Measurements from ENCODE around the gene FBXW4.
"Not testable (repeated sequence)": the region's sequence is repeated elsewhere in the genome, so short reads cannot be mapped to it uniquely, and the experiment has no call there.

FBXW4 gene

DNA sequence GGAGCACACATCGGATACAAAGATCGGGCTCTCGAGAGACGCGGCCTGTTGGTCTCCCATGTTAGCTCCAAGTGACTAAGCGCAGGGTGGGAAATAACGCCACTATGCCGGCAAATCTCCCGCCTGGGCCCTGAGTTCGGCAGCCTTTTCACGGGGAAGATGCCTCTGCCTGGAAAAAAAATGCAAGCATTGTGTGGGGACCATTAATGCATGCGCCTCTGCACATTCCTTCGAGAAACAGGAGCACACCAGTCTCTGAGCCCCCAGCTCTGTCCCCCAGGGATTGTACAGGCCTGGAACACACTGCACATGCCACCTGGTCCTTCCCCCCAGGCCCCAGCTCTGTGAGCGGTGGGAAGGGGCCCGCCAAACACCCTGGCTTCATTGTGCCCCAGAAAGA lies 44.1 kb downstream of the FBXW4 start:
- DNase-seq = no peak

DNA sequence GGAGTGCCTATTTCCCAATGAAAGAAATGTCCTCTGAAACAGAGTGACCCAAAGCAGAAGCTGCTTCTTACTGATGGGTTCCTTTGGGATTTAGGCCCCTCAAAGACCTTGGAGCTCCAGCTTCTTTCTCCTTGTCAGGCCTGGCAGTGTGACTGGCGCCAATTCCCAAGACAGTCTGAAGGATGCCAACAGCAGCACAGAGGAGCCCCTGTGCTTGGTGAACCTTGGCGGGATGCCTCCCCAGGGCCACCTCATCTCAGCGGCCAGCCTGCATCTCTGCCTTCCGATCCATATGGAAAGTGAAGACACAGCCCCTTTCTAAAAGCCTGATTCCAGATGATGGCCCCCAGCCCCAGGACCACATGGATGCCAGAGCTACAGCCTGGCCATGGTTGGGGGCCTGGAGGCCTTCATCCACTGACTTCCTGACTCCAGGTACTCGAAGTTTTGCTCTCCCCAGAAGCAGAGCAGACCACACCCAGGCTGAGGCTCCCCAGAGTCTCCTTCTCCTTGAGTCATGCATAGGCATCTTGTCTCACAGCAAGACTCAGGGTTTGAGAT lies 45.4 kb downstream of the FBXW4 start:
- no peak for DNase-seq

DNA sequence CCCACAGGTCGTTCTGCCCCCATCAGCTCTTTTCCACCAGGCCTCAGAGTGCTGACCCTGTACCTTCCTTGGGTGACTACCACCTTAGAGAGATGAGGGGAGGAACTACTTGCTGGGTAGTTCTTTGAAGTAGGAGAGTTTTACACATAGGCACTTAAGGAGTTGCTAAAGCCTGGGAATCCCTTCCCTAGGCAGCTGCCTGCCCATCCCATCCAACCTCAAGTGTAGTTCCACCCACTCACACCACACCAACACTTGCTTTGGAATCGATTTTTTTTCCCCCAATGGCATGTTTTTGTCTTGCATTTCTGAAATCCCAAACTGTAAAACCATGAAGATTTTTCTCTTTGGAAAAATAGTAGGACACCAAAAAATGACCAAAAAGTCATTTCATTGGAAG lies 47.7 kb downstream of the FBXW4 start:
- DNase-seq = no peak

DNA sequence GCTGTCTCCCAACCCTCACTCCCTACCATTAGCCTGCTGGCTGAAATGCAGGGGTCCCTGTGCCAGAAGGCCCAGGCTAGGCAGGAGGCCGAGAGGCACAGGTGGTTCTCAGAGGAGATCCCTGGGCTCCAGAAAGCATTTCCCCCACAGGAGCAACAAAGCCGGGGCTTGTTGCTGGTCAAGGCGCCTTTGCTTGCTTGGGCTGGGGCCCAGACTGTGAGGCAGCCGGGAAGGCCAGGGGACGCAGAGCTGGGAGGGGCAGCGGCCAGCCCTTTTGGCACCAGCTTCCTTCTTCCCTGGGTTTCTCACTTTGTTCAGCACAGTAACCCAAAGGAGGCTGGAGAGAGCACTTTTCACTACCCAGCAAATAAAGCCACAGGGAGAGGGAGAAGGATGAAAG lies 48.6 kb downstream of the FBXW4 start:
- no peak for DNase-seq

DNA sequence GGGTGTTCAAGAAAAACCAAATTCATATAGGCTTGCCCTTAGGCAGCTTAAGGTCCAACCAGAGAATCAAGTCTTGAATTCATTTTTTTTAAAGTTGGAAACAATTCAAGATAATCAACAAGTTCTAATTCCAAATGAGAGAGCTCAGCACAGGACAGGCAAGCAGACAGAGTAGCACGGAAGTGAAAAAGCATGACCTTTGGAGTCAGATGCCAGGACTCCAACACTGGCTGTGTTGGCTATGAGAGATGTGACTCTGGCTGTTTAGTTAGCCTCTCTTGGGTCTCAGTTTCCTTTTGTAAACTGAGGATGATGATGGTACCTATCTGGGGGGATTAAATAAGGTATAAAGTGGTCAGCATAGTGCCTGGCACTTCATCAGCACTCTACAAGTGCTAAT lies 49.3 kb downstream of the FBXW4 start:
- no peak for DNase-seq

DNA sequence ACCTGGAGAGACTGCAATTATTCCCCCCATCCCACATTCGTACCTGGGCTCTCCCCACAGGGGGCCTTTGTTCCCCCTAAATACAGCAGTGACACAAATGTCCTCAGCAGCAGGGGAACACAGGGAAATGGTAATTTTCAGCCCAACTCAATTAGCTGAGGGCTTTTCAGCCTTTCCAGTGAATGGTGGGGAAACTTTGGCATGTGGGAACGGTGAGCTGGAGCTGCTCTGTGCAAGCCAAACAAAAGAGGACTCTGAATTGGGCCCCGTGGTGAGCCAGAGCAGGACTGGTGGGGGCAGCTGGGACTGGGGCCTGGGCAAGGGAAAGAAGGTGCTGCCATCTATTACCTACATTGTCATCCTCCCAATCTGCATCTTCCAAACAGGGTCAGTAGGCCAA lies 51.0 kb downstream of the FBXW4 start:
- no peak for DNase-seq

DNA sequence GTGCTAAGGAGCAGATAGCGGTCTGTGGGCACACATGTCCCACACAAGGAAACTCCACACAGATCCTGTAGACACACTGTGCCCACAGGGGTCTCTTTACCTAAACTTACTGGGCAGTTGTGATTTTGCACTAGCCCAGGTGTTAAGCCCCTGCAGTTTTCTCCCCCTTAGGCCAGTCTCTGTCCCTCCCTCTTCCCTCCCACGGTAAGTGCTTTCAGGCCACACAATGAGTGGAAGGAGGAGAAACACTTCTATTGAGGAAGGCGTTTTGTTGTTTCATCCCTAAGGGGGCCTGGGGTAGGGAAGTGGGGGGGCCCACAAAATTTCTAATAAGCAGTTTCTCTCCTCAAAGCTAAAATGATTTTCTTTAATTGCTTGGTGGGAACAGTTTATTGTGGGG lies 51.4 kb downstream of the FBXW4 start:
- DNase-seq = no peak

DNA sequence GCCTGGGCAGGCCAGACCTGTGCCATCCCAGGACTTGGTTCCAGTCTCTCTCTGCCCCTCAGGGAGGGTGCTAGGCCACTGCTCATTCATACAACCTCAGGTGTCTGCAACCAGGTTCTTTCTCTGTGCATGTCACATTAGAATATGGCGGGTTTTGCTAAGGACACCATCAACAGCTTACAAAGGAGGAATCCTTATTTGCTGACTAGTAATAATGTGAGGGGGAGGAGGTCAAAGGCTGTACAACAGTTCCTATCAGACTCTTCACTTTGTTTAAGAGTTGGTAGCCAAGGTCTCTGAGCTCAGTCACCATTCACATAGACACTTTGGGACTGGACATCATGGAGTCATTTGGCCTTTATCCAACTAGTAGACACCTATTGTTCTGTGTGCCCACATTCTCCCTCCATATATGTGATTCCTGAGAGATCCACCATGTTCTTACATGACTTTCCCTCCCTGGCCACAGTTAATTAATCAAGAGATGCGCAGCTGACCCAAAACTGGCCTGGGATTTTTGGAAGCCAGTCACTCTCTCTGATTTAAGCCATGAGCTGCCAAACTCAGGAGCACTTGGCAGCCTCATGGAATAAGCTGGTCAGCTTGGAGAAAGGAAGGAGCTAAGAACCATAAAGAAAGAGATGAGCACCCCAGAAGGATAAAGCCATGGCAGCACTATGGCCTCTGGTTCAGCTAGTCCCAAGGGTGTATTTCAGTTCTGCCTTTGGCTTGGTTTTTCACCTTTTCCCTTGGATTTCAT lies 55.6 kb downstream of the FBXW4 start:
- DNase-seq = no peak

DNA sequence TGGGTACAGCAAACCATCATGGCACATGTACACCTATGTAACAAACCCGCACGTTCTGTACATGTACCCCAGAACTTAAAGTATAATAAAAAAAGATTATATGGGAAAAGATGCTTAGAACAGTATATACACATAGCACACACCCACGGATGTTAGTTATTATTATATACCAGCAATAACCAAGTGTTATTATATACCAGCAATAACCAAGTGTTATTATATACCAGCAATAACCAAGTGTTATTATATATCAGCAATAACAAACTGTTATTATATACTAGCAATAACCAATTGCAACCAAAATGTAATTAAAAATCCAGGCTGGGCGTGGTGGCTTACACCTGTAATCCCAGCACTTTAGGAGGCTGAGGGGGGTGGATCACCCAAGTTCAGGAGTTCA lies 61.5 kb downstream of the FBXW4 start:
- not testable (repeated sequence) for DNase-seq

DNA sequence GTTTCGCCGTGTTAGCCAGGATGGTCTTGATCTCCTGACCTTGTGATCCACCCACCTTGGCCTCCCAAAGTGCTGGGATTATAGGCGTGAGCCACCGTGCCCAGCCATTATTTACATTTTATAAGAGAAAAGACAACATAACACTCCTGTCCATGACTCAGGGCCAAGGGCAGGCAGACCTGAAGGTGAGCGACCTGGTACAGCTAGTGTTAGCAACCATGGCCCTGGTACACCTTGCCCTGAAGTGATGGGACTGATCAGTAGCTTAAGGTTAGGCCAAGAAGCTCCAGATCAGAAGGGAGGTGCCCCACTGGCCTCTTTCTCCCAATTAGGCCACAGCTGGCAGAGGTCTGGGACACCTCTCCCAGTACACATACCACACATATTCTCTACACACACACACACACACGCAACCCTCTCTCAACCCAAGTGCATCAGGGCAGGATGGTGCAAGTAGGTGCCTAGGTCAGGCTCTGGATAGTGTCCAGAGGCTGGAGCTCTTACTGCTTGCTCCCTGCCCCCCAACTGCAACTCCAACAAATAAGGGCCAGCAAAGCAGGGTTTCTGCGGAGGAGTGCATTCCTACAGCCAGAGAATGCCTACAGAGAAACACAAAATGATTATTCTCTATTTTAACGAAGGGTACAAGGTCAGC lies 63.0 kb downstream of the FBXW4 start:
- DNase-seq = no peak

DNA sequence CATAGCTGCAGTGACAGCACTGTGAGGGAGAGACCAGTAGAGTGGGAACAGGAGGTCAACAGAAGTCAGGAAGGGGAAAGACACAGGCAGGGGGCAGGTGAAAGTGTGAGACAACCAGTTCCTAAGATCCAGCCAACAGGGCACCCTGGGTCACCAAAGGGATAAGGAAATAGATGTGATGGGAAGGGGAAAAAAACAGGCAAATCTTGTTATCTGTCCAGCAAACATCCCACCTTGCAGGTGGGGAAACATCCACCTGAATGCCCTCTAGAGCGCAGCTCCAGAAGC lies 64.4 kb downstream of the FBXW4 start:
- no peak for DNase-seq

DNA sequence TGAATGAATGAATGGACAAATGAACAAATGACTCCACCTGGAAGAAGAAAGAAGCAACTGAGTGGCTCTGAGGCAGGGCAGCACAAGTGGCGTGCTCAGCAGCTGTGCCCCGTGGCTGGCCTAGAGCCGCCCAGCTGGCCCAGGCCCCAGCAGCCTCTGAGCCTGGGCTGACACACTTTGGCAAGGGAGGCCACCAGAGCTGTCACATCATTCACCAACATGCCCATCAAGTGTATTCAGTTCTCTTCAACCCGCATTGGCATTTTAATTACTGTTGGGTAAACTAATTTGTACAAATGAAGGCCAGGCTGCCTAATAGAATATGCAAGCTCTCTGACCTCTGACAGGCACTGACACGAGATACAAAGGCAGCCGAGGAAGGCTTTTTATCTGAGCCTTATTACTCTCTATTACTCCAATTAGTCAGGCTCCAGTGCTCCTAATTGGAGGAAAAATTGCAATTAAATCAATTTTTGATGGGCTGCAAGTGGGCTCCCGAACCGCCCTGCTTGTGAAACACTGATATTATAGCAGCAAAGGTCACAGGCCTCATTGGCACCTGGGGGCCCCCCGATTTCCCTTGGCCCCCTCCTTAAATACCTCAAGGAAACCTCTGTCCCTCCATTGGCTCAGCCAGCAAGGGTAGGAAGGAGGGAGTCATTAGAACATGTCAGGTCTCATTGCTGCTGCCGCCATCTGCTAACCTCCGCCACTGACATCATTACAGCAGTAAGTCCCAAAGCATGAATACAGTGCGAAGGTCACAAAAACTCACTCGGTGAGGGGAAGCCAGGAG lies 64.9 kb downstream of the FBXW4 start:
- no peak for DNase-seq

DNA sequence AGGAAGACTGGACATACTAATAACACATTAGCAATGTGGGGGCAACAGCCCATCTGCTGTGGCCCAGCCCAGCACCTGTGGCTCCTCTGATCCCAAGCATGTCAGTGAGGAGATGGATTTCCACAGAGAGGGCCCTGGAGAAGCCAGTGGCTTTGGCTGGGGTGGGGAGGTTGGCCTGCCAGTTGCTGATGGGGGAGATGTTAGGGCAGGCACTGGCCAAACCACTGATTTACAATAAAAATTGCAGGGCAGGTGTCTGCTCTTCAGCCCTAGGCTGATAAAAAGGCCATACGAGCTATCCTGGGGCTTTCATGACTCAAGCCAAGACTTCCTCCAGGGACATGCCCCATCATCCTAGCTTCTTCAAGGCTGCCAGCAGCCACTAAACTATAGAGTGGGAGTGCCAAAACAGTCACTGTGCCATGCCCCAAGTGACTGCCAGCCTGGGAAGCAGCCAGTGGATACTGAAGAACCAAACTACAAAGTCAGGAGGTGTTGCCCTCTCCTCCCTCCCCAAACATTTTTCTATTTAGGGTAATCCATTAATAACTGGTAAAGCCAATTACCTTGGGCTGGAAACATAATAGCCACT lies 69.1 kb downstream of the FBXW4 start:
- DNase-seq = no peak

DNA sequence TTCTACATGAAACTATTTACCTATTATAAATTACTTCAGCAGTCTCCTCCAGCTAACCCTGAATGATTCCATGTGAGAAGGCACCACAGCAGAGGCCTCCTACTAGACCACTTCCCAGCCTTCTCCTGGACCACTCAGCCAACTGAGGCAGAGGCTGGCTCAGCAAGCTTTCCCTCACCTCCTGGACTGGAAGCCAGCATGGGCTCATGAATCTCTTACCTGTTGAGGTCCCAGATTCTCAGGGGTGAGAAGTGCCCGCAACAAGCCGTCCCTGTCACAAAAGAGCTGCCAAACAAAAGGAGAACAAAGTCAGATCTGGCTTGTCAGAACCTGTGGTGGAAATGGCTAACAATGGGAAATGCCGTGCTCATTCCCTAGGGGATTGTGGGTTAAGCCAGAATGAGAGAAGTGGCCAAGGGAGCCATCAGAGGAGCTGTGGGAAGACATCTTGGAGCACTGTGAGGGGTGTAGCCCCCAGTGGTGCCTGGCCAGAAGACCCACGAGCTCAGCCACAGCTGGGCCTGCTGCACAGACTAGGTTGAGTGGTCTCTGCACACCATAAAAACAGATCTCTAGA lies 70.4 kb downstream of the FBXW4 start:
- DNase-seq = no peak

DNA sequence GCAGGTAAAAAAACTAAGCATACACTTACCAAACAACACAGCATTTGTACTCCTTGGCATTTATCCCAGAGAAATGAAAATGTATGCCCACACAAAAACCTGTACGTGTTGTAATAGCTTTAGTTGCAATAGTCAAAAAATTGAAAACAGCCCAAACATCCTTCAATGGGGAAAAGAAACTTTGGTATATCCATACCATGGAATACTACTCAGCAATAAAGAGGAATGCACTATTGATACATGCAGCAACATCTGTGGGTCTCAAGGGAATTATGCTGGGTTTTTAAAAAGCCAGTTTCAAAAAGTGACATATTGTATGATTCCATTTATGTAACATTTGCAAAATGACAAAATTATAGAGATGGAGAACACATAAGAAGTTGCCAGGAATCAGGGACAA lies 71.4 kb downstream of the FBXW4 start:
- DNase-seq = no peak

DNA sequence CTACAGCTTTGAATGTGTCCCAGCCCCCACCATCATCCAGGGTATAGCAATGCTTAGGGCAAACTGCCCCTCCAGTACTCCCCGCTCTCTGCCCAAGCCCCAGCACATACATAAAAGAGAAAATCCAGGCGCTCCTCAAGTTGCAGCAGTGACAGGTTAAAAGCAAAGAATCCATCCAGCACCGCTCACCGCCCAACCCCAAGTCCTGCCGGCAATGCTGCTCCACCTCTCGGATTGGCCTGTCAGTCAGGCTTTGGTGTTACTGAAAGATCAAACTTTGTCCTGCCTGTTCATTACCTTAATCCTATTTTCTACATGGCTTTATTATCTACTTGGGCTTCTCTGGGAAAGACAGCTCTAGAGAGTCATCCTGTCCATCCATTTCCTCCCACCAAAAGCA lies 75.0 kb downstream of the FBXW4 start:
- no peak for DNase-seq

DNA sequence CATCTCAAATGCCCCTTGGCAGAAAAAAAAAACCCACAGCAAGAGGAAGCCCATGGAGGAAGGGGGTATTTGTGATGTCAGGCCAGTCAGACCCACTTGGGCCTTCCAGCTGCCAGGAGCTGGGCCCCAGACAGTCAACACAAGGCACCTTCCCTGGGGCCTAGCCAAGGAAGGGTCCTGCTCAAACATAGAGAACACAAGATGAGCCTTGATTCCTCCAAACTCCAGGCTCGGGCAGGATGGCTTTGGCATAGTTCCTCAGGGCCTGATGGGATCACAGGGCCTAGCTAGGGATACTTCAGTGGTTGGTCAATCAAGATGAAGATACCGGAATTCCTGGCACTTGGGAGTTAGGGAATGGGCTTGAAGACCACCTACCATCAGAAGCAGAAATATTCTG lies 76.1 kb downstream of the FBXW4 start:
- no peak for DNase-seq

DNA sequence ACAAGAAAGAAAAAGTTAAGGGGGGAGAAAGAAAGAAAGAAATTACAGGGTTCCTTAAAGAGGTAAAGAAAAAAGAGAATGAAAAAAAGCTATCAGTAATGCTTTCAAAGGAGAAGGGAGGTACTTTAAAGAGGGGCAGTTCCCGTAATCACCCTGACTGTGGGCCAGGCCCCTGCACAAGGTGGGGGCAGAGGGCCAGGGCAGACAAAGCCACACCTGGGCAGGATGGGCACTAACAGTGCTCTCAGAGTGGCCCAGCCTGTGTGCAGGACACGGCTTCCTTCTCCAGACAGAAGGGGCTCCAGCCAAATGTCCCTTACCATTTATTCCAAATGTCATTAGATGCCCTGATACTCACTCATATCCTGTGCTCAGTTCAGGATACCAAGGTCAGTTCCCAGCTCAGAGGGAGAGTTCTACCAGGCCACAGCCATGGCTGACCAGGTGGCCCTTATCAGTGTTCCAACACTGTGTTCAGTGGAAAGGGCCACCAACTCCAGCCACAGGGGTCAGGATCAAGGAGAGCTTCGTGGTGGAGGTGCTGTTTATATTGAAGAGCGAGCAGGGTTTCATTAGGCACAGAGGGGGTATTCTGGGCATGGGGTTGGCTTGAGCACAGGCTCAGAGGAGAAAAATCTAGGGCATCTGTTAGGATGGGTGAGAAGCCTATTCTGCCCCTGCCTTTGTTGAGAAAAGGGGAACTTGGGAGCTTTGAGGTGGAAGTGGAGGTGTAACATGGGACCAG lies 77.0 kb downstream of the FBXW4 start:
- no peak for DNase-seq

DNA sequence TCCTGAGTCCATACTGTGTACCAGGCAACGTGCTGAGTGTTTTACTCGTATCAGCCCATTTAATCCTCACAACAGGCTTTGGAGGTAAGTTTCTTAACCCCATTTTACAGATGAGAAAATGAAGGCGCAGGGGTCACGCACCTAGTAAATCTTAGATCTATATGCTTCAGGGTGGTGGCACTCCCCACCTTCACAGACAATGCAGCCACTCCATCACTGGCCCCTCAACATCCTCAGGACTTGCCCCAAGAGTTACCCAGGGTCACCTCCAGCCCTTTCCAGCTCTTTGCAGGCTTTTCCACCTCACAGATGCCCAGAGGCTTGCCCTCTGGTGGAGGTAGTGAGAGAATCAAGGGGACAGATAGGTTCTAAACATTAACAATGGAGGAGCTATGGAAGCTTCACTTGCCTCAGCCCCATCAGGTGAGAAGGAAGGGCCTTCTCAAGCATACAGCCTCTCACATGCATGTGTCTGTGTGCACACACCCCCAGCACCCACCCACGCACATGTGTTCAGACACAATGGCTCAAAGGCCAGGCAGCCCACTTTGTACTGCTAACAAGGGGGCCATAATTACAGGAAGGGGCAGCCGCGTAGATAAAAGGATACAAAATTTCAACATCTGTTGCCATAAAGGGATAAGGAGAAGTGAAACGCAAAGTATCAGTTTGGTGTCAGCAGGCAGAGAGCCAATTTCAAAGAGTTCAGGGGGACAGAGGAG lies 77.7 kb downstream of the FBXW4 start:
- DNase-seq = no peak

DNA sequence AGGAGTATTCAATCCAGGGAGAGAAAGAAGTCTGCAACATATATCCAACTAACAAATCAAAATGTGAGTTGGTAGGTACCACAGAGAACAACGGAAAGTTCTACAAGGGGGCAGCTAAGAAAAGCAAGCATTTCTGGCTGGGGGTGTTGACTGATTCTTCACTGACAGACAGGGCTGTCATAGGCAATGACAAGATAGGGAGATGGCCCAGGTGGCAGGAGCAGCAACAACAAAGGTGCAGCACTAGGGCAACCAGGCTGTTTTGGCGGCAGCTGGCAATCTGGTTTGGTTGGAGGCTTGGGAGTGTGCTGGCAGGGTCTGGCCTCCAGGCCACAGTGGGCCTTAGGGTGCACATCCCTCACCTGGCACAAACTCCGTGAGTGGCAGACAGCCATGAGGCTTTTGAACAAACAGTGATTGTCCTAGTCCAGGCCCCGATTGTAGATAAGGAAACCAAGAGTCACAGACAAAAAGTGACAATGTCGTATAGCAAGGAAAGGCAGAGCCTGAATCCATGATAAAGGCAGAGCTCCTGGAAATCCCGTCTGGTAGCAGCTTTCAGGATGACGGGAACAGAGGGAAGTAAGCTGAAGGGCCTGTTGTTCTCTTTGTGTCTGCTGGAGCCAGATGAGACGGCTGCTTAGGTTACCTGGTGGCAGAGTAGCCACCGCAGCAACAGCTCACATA lies 78.4 kb downstream of the FBXW4 start:
- DNase-seq = no peak

DNA sequence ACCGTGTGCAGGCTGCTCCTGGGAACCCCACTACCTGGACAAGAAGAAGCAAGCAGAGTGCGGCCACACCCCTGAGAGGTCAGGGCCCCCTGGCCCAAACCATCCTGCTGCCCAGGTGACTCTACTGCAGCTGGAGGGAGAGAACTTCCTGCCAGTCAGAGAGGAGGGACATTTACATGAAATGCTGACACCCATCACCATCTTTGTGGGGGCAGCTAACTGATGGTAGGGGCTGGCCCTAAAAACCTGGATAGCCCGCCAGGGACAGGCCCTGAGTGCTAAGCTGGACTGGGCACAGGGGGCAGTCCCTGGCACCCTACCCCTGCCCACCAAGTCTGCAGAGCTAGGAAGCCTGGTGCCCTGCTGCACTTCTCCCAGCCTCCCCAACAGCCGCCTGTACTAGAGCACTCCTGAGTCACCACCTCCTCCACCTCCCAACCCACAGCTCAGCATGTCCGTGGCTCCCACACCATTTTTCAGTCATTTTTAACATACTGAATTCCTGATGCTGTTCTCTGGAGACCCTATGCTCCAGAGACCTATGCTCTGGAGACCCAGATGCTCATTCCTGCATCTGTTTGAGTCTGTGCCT lies 79.3 kb downstream of the FBXW4 start:
- no peak for DNase-seq
